ENCODE results near the gene APPL2. TPM values are rescaled to one million over a fixed set of nuclear protein-coding genes. Genes with fewer than 3 reads are reported as not detected.
A peak's percentile ranks its signal among the peaks of the same experiment; 100 is the strongest.

APPL2 gene
- total and polyA plus RNA-seq, 2 of the 13 experiments (the other 11 are each of a cell fraction or from before 2014, with no cell fraction given) = 9.9 to 11.1 TPM

GRCh38 chr12:105209091-105209490 is 26.9 kb downstream of the APPL2 start:
- no TSS peak for BruUV-seq (replicated peaks)
- in situ Hi-C loops (cut with HindIII; ENCODE audit: extremely low pct_ligation_motif_present, low pct_unique_long_range_greater_than_20kb) = no loop called here
- no peak overlapping the region for H3K4me3 ChIP-seq (replicated peaks in 1 of 3; ENCODE audit: insufficient read depth in 1 of 3, low read depth in 2 of 3, low read length in 3 of 3)
- H3K4me1 ChIP-seq (ENCODE audit: insufficient read depth, low read length) = peaks cover under 1% of the 10 kb centered on the region
- H3K27ac ChIP-seq (ENCODE audit: extremely low read length, insufficient read depth, low read length) = no peak overlapping the region
- no peaks in the 10 kb centered on the region for H3K79me2 ChIP-seq (ENCODE audit: insufficient read depth, low read length)
- ChIA-PET CTCF (ENCODE audit: low intra/inter-chr PET ratio, low total read pairs) (no interaction called here), POLR2A (no interaction called here)
- H3K9ac ChIP-seq (ENCODE audit: insufficient read depth, low read depth, low read length) = no peak overlapping the region
- no peak for FAIRE-seq
- H3K27me3 ChIP-seq (ENCODE audit: control insufficient read depth in 1 of 2, insufficient read depth in 2 of 2, low read length in 2 of 2) = no peaks in the 10 kb centered on the region
- H2AFZ ChIP-seq (ENCODE audit: low read length) = no peak overlapping the region
- H4K20me1 ChIP-seq (ENCODE audit: insufficient read depth, low read length) = no peaks in the 10 kb centered on the region
- no peaks in the 10 kb centered on the region for H3K9me3 ChIP-seq (ENCODE audit: low read length)
- intact Hi-C loops (cut with micrococcal nuclease; ENCODE audit: unreplicated experiment) = no loop called here
- H3K4me2 ChIP-seq (ENCODE audit: low read depth, low read length) = no peak overlapping the region
- 87% methylated on average over 3 of the region's 3 CpGs for WGBS (ENCODE audit: low lambda C conversion rate)
- TF ChIP-seq PRPF4 (IDR thresholded peaks at IDR 0.05; ENCODE audit: low read depth, low read length, poor library complexity, severe bottlenecking) = no peak
- no peak for TF ChIP-seq KLF12 (CRISPR knock-in tag; IDR thresholded peaks at IDR 0.05; ENCODE audit: borderline replicate concordance)
- TF ChIP-seq RAD21 (CRISPR knock-in tag; IDR thresholded peaks at IDR 0.05) = no peak
- TF ChIP-seq YY1 (IDR thresholded peaks at IDR 0.05; ENCODE audit: insufficient read depth, insufficient replicate concordance, low read depth, low read length) = no peak
- no peak for DNase-seq (ENCODE audit: low spot score)
- H3K36me3 ChIP-seq (replicated peaks in 1 of 2; ENCODE audit: control insufficient read depth in 1 of 2, insufficient read depth in 2 of 2, low read length in 2 of 2) = peaks cover 12 to 35% of the 10 kb centered on the region in 2 experiments; a peak in 4 of 5 replicates
- ATAC-seq = no peak

GRCh38 chr12:105206686-105207374 is 29.1 kb downstream of the APPL2 start:
- H2AFZ ChIP-seq (ENCODE audit: low read length) = no peak overlapping the region
- H3K36me3 ChIP-seq (replicated peaks in 1 of 2; ENCODE audit: control insufficient read depth in 1 of 2, insufficient read depth in 2 of 2, low read length in 2 of 2) = peaks cover 12 to 42% of the 10 kb centered on the region in 2 experiments; a peak in 4 of 5 replicates
- H3K9me3 ChIP-seq (ENCODE audit: low read length) = no peaks in the 10 kb centered on the region
- H3K4me3 ChIP-seq (replicated peaks in 1 of 3; ENCODE audit: insufficient read depth in 1 of 3, low read depth in 2 of 3, low read length in 3 of 3) = no peak overlapping the region
- H3K9ac ChIP-seq (ENCODE audit: insufficient read depth, low read depth, low read length) = no peak overlapping the region
- in situ Hi-C loops (cut with HindIII; ENCODE audit: extremely low pct_ligation_motif_present, low pct_unique_long_range_greater_than_20kb) = no loop called here
- H3K4me2 ChIP-seq (ENCODE audit: low read depth, low read length) = no peak overlapping the region
- no peak overlapping the region for H3K27ac ChIP-seq (ENCODE audit: extremely low read length, insufficient read depth, low read length)
- ChIA-PET POLR2A (no interaction called here), CTCF (ENCODE audit: low intra/inter-chr PET ratio, low total read pairs) (no interaction called here)
- H3K4me1 ChIP-seq (ENCODE audit: insufficient read depth, low read length) = no peaks in the 10 kb centered on the region
- ATAC-seq (no peak), DNase-seq (ENCODE audit: low spot score) (no peak), FAIRE-seq (no peak)
- no peaks in the 10 kb centered on the region for H3K79me2 ChIP-seq (ENCODE audit: insufficient read depth, low read length)
- no peaks in the 10 kb centered on the region for H3K27me3 ChIP-seq (ENCODE audit: control insufficient read depth in 1 of 2, insufficient read depth in 2 of 2, low read length in 2 of 2)
- 94% methylated on average over 15 of the region's 16 CpGs for WGBS (ENCODE audit: low lambda C conversion rate)
- no peak for TF ChIP-seq ARNTL (CRISPR knock-in tag; IDR thresholded peaks at IDR 0.05)
- TF ChIP-seq REST (IDR thresholded peaks at IDR 0.05; ENCODE audit: borderline replicate concordance in 1 of 2, low read depth in 1 of 2, low read length in 2 of 2) = peak in 1 of 2 experiments; percentile 71; a peak in 3 of 4 replicates
- no peaks in the 10 kb centered on the region for H4K20me1 ChIP-seq (ENCODE audit: insufficient read depth, low read length)
- intact Hi-C loops (cut with micrococcal nuclease; ENCODE audit: unreplicated experiment) = no loop called here
- BruUV-seq (replicated peaks) = no TSS peak
